NCI-H345 (cell line): ENCODE results near the gene TNFRSF19.

ENCODE experiments used
- DNase-seq: peaks from one replicate; lab custom pipeline; 2025; lab: John Stamatoyannopoulos, UW

Gene TNFRSF19

GRCh38 chr13:23608138-23608537 lies 37.9 kb downstream of the TNFRSF19 start:
- DNase-seq: no peak

- no peak for DNase-seq
Observed at GRCh38 chr13:23608701-23609413, 38.6 kb downstream of the TNFRSF19 start.

GRCh38 chr13:23609414-23609760 lies 39.2 kb downstream of the TNFRSF19 start:
- DNase-seq: no peak

- no peak for DNase-seq
Observed at GRCh38 chr13:23609874-23610576, 39.8 kb downstream of the TNFRSF19 start.

GRCh38 chr13:23610966-23611491 lies 40.8 kb downstream of the TNFRSF19 start:
- DNase-seq: no peak

GRCh38 chr13:23612182-23612581 lies 42.0 kb downstream of the TNFRSF19 start:
- no peak for DNase-seq

GRCh38 chr13:23612731-23613130 lies 42.5 kb downstream of the TNFRSF19 start:
- no peak for DNase-seq

GRCh38 chr13:23613596-23613995 lies 43.4 kb downstream of the TNFRSF19 start:
- DNase-seq: no peak

- no peak for DNase-seq
Observed at GRCh38 chr13:23615395-23616081, 45.3 kb downstream of the TNFRSF19 start.

- DNase-seq: no peak
Observed at GRCh38 chr13:23616228-23616627, 46.0 kb downstream of the TNFRSF19 start.

GRCh38 chr13:23617551-23618024 lies 47.4 kb downstream of the TNFRSF19 start:
- DNase-seq: no peak

- no peak for DNase-seq
Observed at GRCh38 chr13:23618341-23618740, 48.1 kb downstream of the TNFRSF19 start.

- no peak for DNase-seq
Observed at GRCh38 chr13:23619068-23619855, 49.0 kb downstream of the TNFRSF19 start.

- DNase-seq: no peak
Observed at GRCh38 chr13:23620211-23620610, 50.0 kb downstream of the TNFRSF19 start.

- DNase-seq: no peak
Observed at GRCh38 chr13:23620613-23621315, 50.6 kb downstream of the TNFRSF19 start.

GRCh38 chr13:23621316-23621645 lies 51.1 kb downstream of the TNFRSF19 start:
- no peak for DNase-seq

GRCh38 chr13:23622985-23623384 lies 52.8 kb downstream of the TNFRSF19 start:
- DNase-seq: no peak

GRCh38 chr13:23623394-23623793 lies 53.2 kb downstream of the TNFRSF19 start:
- no peak for DNase-seq

- DNase-seq: no peak
Observed at GRCh38 chr13:23626700-23627099, 56.5 kb downstream of the TNFRSF19 start.

- DNase-seq: no peak
Observed at GRCh38 chr13:23627410-23627809, 57.2 kb downstream of the TNFRSF19 start.

GRCh38 chr13:23628250-23628649 lies 58.0 kb downstream of the TNFRSF19 start:
- DNase-seq: no peak
